ENCODE data around the gene SRRT.

DNA sequence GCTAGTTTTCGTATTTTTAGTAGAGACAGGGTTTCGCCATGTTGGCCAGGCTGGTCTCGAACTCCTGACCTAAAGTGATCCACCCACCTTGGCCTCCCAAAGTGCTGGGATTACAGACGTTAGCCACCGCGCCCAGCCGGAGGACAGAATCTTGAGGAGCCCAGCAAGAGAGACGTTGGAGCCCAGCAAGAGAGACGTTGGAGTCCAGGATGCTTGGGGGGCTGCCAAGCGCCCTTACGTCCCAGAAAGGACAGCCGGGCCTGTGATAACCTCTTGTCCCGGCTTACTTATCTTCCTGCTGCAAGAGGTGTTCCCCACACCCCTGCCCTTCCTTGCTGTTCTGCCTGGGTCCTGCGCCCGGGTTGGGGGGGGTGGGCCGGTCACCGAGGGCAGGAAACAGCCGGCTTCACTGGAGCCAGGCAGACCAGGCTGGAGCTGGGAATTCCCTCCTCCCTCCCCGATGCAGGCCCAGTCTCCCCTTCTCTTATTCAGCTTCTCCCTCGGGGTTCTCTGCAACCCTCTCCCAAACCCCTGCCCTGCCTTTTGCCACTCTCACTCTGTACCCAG lies 45.7 kb upstream of the SRRT start:
- no peak for TF ChIP-seq POLR2A (IDR thresholded peaks at IDR 0.05)
- TF ChIP-seq, protein P1, sequence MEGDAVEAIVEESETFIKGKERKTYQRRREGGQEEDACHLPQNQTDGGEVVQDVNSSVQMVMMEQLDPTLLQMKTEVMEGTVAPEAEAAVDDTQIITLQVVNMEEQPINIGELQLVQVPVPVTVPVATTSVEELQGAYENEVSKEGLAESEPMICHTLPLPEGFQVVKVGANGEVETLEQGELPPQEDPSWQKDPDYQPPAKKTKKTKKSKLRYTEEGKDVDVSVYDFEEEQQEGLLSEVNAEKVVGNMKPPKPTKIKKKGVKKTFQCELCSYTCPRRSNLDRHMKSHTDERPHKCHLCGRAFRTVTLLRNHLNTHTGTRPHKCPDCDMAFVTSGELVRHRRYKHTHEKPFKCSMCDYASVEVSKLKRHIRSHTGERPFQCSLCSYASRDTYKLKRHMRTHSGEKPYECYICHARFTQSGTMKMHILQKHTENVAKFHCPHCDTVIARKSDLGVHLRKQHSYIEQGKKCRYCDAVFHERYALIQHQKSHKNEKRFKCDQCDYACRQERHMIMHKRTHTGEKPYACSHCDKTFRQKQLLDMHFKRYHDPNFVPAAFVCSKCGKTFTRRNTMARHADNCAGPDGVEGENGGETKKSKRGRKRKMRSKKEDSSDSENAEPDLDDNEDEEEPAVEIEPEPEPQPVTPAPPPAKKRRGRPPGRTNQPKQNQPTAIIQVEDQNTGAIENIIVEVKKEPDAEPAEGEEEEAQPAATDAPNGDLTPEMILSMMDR (IDR thresholded peaks at IDR 0.05): no peak
